WTC11 (cell line): ENCODE data around the gene KLRG1. TPM values are rescaled to one million over a fixed set of nuclear protein-coding genes. Genes with fewer than 3 reads are reported as not detected.

Source experiments
- ATAC-seq: fragments of 200-7000 bp; cut with Tn5 transposase; 2 replicates; pipeline ENCODE4 v1.10.0; 2021; ENCODE audit warnings: mild to moderate bottlenecking, moderate library complexity
- CTCF ChIA-PET: fragments of 300-600 bp; sonication (Branson Sonifier 250); formaldehyde crosslinking; loops from one replicate; lab custom pipeline; 2021; ENCODE audit warnings: antibody characterized with exemption; lab: Charles Lee
- POLR2A ChIA-PET: fragments of 350-600 bp; sonication (Branson Sonifier 250); formaldehyde crosslinking; loops from one replicate; lab custom pipeline; 2021; ENCODE audit warnings: antibody characterized with exemption; lab: Charles Lee
- DNase-seq: peaks from one replicate; pipeline ENCODE4 v3.0.0; 2021; ENCODE audit warnings: low spot score
- H3K27ac Mint-ChIP-seq: 2 replicates; pipeline ENCODE4 v1.8.0; 2021; ENCODE audit warnings: mixed read lengths
- H3K27me3 Mint-ChIP-seq: 2 replicates; pipeline ENCODE4 v1.8.0; 2021; ENCODE audit warnings: low read depth, mild to moderate bottlenecking, moderate library complexity, mixed read lengths
- H3K36me3 Mint-ChIP-seq: 2 replicates; pipeline ENCODE4 v1.8.0; 2021; ENCODE audit warnings: mixed read lengths
- H3K4me1 Mint-ChIP-seq: 2 replicates; pipeline ENCODE4 v1.8.0; 2022; ENCODE audit warnings: mixed read lengths
- H3K4me3 Mint-ChIP-seq: 2 replicates; pipeline ENCODE4 v1.8.0; 2021; ENCODE audit warnings: mild to moderate bottlenecking, moderate library complexity, mixed read lengths
- H3K9me3 Mint-ChIP-seq: 2 replicates; pipeline ENCODE4 v1.8.0; 2021; ENCODE audit warnings: mixed read lengths
- AFF4 ChIP-seq: sonication (generic); formaldehyde crosslinking; IDR thresholded peaks from 2 replicates; pipeline ENCODE4 v1.8.1; 2023; ENCODE audit warnings: mild to moderate bottlenecking, missing genetic modification reagents, borderline replicate concordance
- ATF2 ChIP-seq: sonication (generic); formaldehyde crosslinking; IDR thresholded peaks from 2 replicates; pipeline ENCODE4 v1.8.1; 2022; ENCODE audit warnings: low read depth, missing genetic modification reagents, borderline replicate concordance
- CBFB ChIP-seq: sonication (generic); formaldehyde crosslinking; IDR thresholded peaks from 2 replicates; pipeline ENCODE4 v1.8.1; 2022; ENCODE audit warnings: mild to moderate bottlenecking, low read depth, missing genetic modification reagents
- CDX4 ChIP-seq: fragments of 250-450 bp; sonication (Bioruptor Pico); IDR thresholded peaks from 2 replicates; pipeline ENCODE4 v1.9.0; 2021; ENCODE audit warnings: moderate library complexity, mild to moderate bottlenecking, inconsistent platforms, borderline replicate concordance
- CREM ChIP-seq: sonication (generic); formaldehyde crosslinking; IDR thresholded peaks from 2 replicates; pipeline ENCODE4 v1.8.1; 2022; ENCODE audit warnings: mild to moderate bottlenecking, missing genetic modification reagents, moderate library complexity
- EMX1 ChIP-seq: fragments of 250-450 bp; sonication (Bioruptor Pico); IDR thresholded peaks from 2 replicates; pipeline ENCODE4 v1.8.0; 2021; ENCODE audit warnings: mild to moderate bottlenecking
- ERG ChIP-seq: fragments of 250-450 bp; sonication (Bioruptor Pico); IDR thresholded peaks from 2 replicates; pipeline ENCODE4 v1.8.0; 2021; ENCODE audit warnings: mild to moderate bottlenecking
- GABPB1 ChIP-seq: sonication (generic); formaldehyde crosslinking; IDR thresholded peaks from 2 replicates; pipeline ENCODE4 v1.8.1; 2023; ENCODE audit warnings: mild to moderate bottlenecking, missing genetic modification reagents
- IRF1 ChIP-seq: sonication (generic); formaldehyde crosslinking; IDR thresholded peaks from 2 replicates; pipeline ENCODE4 v1.8.0; 2023; ENCODE audit warnings: missing genetic modification reagents
- MXD4 ChIP-seq: fragments of 250-450 bp; sonication (Bioruptor Pico); IDR thresholded peaks from 2 replicates; pipeline ENCODE4 v1.8.0; 2021; ENCODE audit warnings: mild to moderate bottlenecking, moderate library complexity, borderline replicate concordance
- MYBL2 ChIP-seq: sonication (generic); formaldehyde crosslinking; IDR thresholded peaks from 2 replicates; pipeline ENCODE4 v1.8.1; 2023; ENCODE audit warnings: mild to moderate bottlenecking, moderate library complexity, missing genetic modification reagents
- NFE2L1 ChIP-seq: sonication (generic); formaldehyde crosslinking; IDR thresholded peaks from 2 replicates; pipeline ENCODE4 v1.8.1; 2023; ENCODE audit warnings: missing genetic modification reagents
- NFYB ChIP-seq: sonication (generic); formaldehyde crosslinking; conservative IDR thresholded peaks from 2 replicates; pipeline ENCODE4 v1.8.0; 2022; ENCODE audit warnings: low read depth, missing genetic modification reagents
- NR2C2 ChIP-seq: sonication (generic); formaldehyde crosslinking; IDR thresholded peaks from 2 replicates; pipeline ENCODE4 v1.8.0; 2022; ENCODE audit warnings: mild to moderate bottlenecking, missing genetic modification reagents
- NR3C1 ChIP-seq: sonication (generic); formaldehyde crosslinking; conservative IDR thresholded peaks from 2 replicates; pipeline ENCODE4 v1.8.1; 2023; ENCODE audit warnings: low read depth, mild to moderate bottlenecking, missing genetic modification reagents
- RELA ChIP-seq: sonication (generic); formaldehyde crosslinking; IDR thresholded peaks from 2 replicates; pipeline ENCODE4 v1.8.1; 2022; ENCODE audit warnings: missing genetic modification reagents, mild to moderate bottlenecking, borderline replicate concordance
- SOX15 ChIP-seq: fragments of 250-450 bp; sonication (Bioruptor Pico); IDR thresholded peaks from 2 replicates; pipeline ENCODE4 v1.9.0; 2021; ENCODE audit warnings: mild to moderate bottlenecking
- TP53 ChIP-seq: sonication (generic); formaldehyde crosslinking; IDR thresholded peaks from 2 replicates; pipeline ENCODE4 v1.8.1; 2023; ENCODE audit warnings: mild to moderate bottlenecking, missing genetic modification reagents
- ZMAT4 ChIP-seq: fragments of 250-450 bp; sonication (Bioruptor Pico); IDR thresholded peaks from 2 replicates; pipeline ENCODE4 v1.9.0; 2021; ENCODE audit warnings: mild to moderate bottlenecking
- ZNF138 ChIP-seq: sonication (generic); formaldehyde crosslinking; conservative IDR thresholded peaks from 2 replicates; pipeline ENCODE4 v1.8.1; 2022; ENCODE audit warnings: mild to moderate bottlenecking, moderate library complexity, missing genetic modification reagents
- ZNF281 ChIP-seq: sonication (generic); formaldehyde crosslinking; IDR thresholded peaks from 2 replicates; pipeline ENCODE4 v1.8.0; 2023; ENCODE audit warnings: mild to moderate bottlenecking, missing genetic modification reagents
- total RNA-seq: library from RNA; stranded (reverse); gene quantifications from 3 replicates; pipeline ENCODE4 v1.2.3, GENCODE V29; 2021

The KLRG1 gene
- total RNA-seq, 1 experiment from 2014 or later = 7.2 TPM

- TF ChIP-seq MYBL2 (CRISPR knock-in tag) (no peak), ATF2 (CRISPR knock-in tag) (no peak), IRF1 (CRISPR knock-in tag) (no peak), CBFB (CRISPR knock-in tag) (no peak), CDX4 (no peak), TP53 (CRISPR knock-in tag) (no peak), ERG (CRISPR knock-in tag) (no peak), NFYB (CRISPR knock-in tag) (no peak), RELA (CRISPR knock-in tag) (no peak), NFE2L1 (CRISPR knock-in tag) (no peak), ZMAT4 (CRISPR knock-in tag) (no peak), SOX15 (no peak), AFF4 (CRISPR knock-in tag) (no peak)
Observed at GRCh38 chr12:9051158-9051550, 61.8 kb downstream of the KLRG1 start (continued).

GRCh38 chr12:9052610-9053009 lies 63.3 kb downstream of the KLRG1 start:
- ATAC-seq = no peak
- H3K27me3 Mint-ChIP-seq = no peaks in the 10 kb centered on the region; the same call in 1 of the 2 replicates
- DNase-seq = no peak
- H3K36me3 Mint-ChIP-seq = no peaks in the 10 kb centered on the region
- H3K27ac Mint-ChIP-seq = no peak overlapping the region; the same call in 1 of the 2 replicates
- peaks cover 7% of the 10 kb centered on the region; the same call in 1 of the 2 replicates for H3K4me1 Mint-ChIP-seq
- H3K9me3 Mint-ChIP-seq = no peaks in the 10 kb centered on the region
- ChIA-PET CTCF (no interaction called here), POLR2A (no interaction called here)
- H3K4me3 Mint-ChIP-seq = no peak overlapping the region
- TF ChIP-seq ZNF281 (CRISPR knock-in tag) = no peak
- TF ChIP-seq EMX1 (CRISPR knock-in tag) = no peak
- TF ChIP-seq NR3C1 (CRISPR knock-in tag) = no peak
- no peak for TF ChIP-seq GABPB1
- no peak for TF ChIP-seq ATF2 (CRISPR knock-in tag)
- TF ChIP-seq MXD4 (CRISPR knock-in tag) = no peak
- TF ChIP-seq ZNF138 (CRISPR knock-in tag) = no peak
- no peak for TF ChIP-seq NR2C2 (CRISPR knock-in tag)
- no peak for TF ChIP-seq NFYB (CRISPR knock-in tag)
- no peak for TF ChIP-seq CREM (CRISPR knock-in tag)
